SK-N-SH (cell line): ENCODE data around the gene ZNF736. TPM values are rescaled to one million over a fixed set of nuclear protein-coding genes. Genes with fewer than 3 reads are reported as not detected.

Experiments
- CTCF ChIA-PET: fragments of 300-600, 350-600 bp; formaldehyde crosslinking; extraction: SDS; loops from one replicate; lab custom pipeline; 2021; lab: Yijun Ruan, JAX
- POLR2A ChIA-PET: fragments of 350-600 bp; sonication (Branson Sonifier 250); formaldehyde crosslinking; extraction: SDS; loops from one replicate; lab custom pipeline; 2020; ENCODE audit warnings: antibody characterized with exemption, inconsistent platforms; lab: Yijun Ruan, JAX
- DNase-seq: peaks from one replicate; pipeline ENCODE4 v3.0.0; 2012
- H2AFZ ChIP-seq: fragments of 200-600 bp; sonication (generic); 2 replicates; pipeline ENCODE4 v1.8.1; 2016; ENCODE audit warnings: antibody characterized with exemption, mild to moderate bottlenecking, low read depth
- H3F3A ChIP-seq: fragments of 200-600 bp; sonication (generic); replicated peaks from 2 replicates; pipeline ENCODE3; 2016; ENCODE audit warnings: antibody characterized with exemption, mild to moderate bottlenecking; ENCODE audit not compliant: insufficient read depth
- H3K27ac ChIP-seq, 2 experiments: fragments of 200-500 bp in 1 of 2; fragments of 200-600 bp in 1 of 2; sonication (Bioruptor generic) in 1 of 2; sonication (generic), shearing (Covaris generic) in 1 of 2; 2 replicates each; pipeline versions ENCODE4 v1.5.1 to v1.6.1; 2014 to 2016; ENCODE audit warnings: low read depth in 2 of 2, inconsistent platforms in 1 of 2, low read length in 1 of 2, mild to moderate bottlenecking in 1 of 2, mixed read lengths in 1 of 2
- H3K27me3 ChIP-seq: fragments of 200-600 bp; sonication (generic), shearing (Covaris generic); 2 replicates; pipeline ENCODE4 v1.6.1; 2016; ENCODE audit warnings: mixed run types; ENCODE audit not compliant: insufficient read depth
- H3K36me3 ChIP-seq, 2 experiments: fragments of 200-500 bp in 1 of 2; fragments of 200-600 bp in 1 of 2; sonication (Bioruptor generic) in 1 of 2; sonication (generic) in 1 of 2; replicated peaks in 1 of 2; 2 replicates each; pipeline versions ENCODE3 to v1.5.1; 2014 to 2016; ENCODE audit warnings: low read length in 1 of 2, mild to moderate bottlenecking in 1 of 2; ENCODE audit not compliant: insufficient read depth in 2 of 2, control insufficient read depth in 1 of 2
- H3K4me1 ChIP-seq, 2 experiments: fragments of 200-500 bp in 1 of 2; fragments of 200-600 bp in 1 of 2; sonication (Bioruptor generic) in 1 of 2; sonication (generic), shearing (Covaris generic) in 1 of 2; 2 replicates each; pipeline versions ENCODE4 v1.5.1 to v1.6.1; 2014 to 2016; ENCODE audit warnings: low read depth in 1 of 2, low read length in 1 of 2, mixed run types in 1 of 2; ENCODE audit not compliant: insufficient read depth in 2 of 2, control insufficient read depth in 1 of 2
- H3K4me2 ChIP-seq: fragments of 200-600 bp; sonication (generic), shearing (Covaris generic); 2 replicates; pipeline ENCODE4 v1.6.1; 2017; ENCODE audit warnings: mixed run types
- H3K4me3 ChIP-seq, 2 experiments: fragments of 200-500 bp in 1 of 2; fragments of 200-600 bp in 1 of 2; sonication (Bioruptor generic) in 1 of 2; sonication (generic), shearing (Covaris generic) in 1 of 2; 2 replicates each; pipeline versions ENCODE4 v1.5.1 to v1.8.1; 2014 to 2016; ENCODE audit warnings: low read depth in 2 of 2, inconsistent platforms in 1 of 2, low read length in 1 of 2, mild to moderate bottlenecking in 1 of 2, mixed read lengths in 1 of 2, moderate library complexity in 1 of 2
- H3K79me2 ChIP-seq: fragments of 200-600 bp; sonication (generic); 2 replicates; pipeline ENCODE4 v1.8.1; 2017; ENCODE audit warnings: mild to moderate bottlenecking; ENCODE audit not compliant: insufficient read depth
- H3K9ac ChIP-seq: fragments of 200-600 bp; sonication (generic); 2 replicates; pipeline ENCODE4 v1.6.1; 2017; ENCODE audit warnings: mixed run types
- H3K9me2 ChIP-seq: fragments of 200-600 bp; sonication (generic); 2 replicates; pipeline ENCODE4 v1.6.1; 2017; ENCODE audit warnings: mixed run types
- H3K9me3 ChIP-seq: fragments of 200-600 bp; sonication (generic); 2 replicates; pipeline ENCODE4 v1.6.1; 2017; ENCODE audit warnings: mixed run types, mild to moderate bottlenecking, moderate library complexity
- H4K20me1 ChIP-seq: fragments of 200-600 bp; sonication (generic); 2 replicates; pipeline ENCODE4 v1.6.1; 2017; ENCODE audit warnings: mild to moderate bottlenecking, mixed run types; ENCODE audit not compliant: insufficient read depth
- FOXJ3 ChIP-seq: sonication (generic); formaldehyde crosslinking; IDR thresholded peaks from 2 replicates; pipeline ENCODE4 v1.5.1; 2020; ENCODE audit warnings: mild to moderate bottlenecking, missing genetic modification reagents
- JUND ChIP-seq: IDR thresholded peaks from 2 replicates; pipeline ENCODE4 v1.4.0; 2012
- REST ChIP-seq: IDR thresholded peaks from 2 replicates; pipeline ENCODE4 v1.6.1; 2012; ENCODE audit warnings: mild to moderate bottlenecking, low read depth, low read length, moderate library complexity
- RFX5 ChIP-seq: IDR thresholded peaks from 2 replicates; pipeline ENCODE4 v1.6.1; 2012; ENCODE audit warnings: mild to moderate bottlenecking, improper control_type of control experiment, low read length
- SMC3 ChIP-seq: IDR thresholded peaks from 2 replicates; pipeline ENCODE4 v1.6.1; 2012; ENCODE audit warnings: low read depth, low read length, improper control_type of control experiment
- ZBTB33 ChIP-seq: IDR thresholded peaks from 2 replicates; pipeline ENCODE4 v1.4.0; 2012; ENCODE audit warnings: low read depth, borderline replicate concordance
- WGBS: methylation state at CpG from one replicate; pipeline ENCODE4 v1.1.6; 2017; ENCODE audit warnings: low lambda C conversion rate; 5-methylcytosine and 5-hydroxymethylcytosine counted together
- polyA plus RNA-seq, 3 experiments: library from polyadenylated mRNA; depleted of rRNA; stranded (reverse); fragments of >200 nt; gene quantifications; 2 replicates each; pipeline ENCODE4 v1.2.3, GENCODE V29; 2012

The ZNF736 gene
- polyA plus RNA-seq, 1 of the 3 experiments (the other 2 are of a cell fraction), result 4.0 TPM

GRCh38 chr7:64313740-64314491 lies at the start of gene ZNF736 (continued):
- TF ChIP-seq FOXJ3 (CRISPR knock-in tag), result no peak
- TF ChIP-seq REST, result peak; percentile 23; the same call in 1 of the 2 replicates
- no peak for TF ChIP-seq JUND
- no peak for TF ChIP-seq SMC3
- TF ChIP-seq ZBTB33, result no peak

- H3K27ac ChIP-seq, result no peak overlapping the region
- DNase-seq, result no peak
- no peak for TF ChIP-seq ZBTB33
- TF ChIP-seq RFX5, result no peak
- no peaks in the 10 kb centered on the region for H3K27me3 ChIP-seq
- H2AFZ ChIP-seq, result no peak overlapping the region
- H4K20me1 ChIP-seq, result no peaks in the 10 kb centered on the region
- H3K4me2 ChIP-seq, result no peak overlapping the region
- no peaks in the 10 kb centered on the region for H3K4me1 ChIP-seq
- CTCF ChIA-PET, result no interaction called here
- no peaks in the 10 kb centered on the region for H3F3A ChIP-seq
- no peak overlapping the region for H3K4me3 ChIP-seq
- no peak overlapping the region for H3K9ac ChIP-seq
- H3K9me2 ChIP-seq, result no peaks in the 10 kb centered on the region
- H3K9me3 ChIP-seq, result peaks cover 51% of the 10 kb centered on the region
- WGBS, result 23% methylated on average over 1 of the region's 1 CpG
- no peaks in the 10 kb centered on the region for H3K79me2 ChIP-seq
- POLR2A ChIA-PET, result no interaction called here
- no peaks in the 10 kb centered on the region for H3K36me3 ChIP-seq
Observed at GRCh38 chr7:64266341-64266919, 47.3 kb upstream of the ZNF736 start.
